HCT116 (cell line): ENCODE data around the gene HAGH. TPM values are rescaled to one million over a fixed set of nuclear protein-coding genes. Genes with fewer than 3 reads are reported as not detected.

ENCODE experiments used
- ATAC-seq: fragments of 200-7000 bp; cut with Tn5 transposase; 2 replicates; pipeline ENCODE4 v1.9.1; 2020; ENCODE audit warnings: mild to moderate bottlenecking, moderate library complexity
- BruUV-seq: library from RNA; stranded (reverse); fragments of 400-500 nt; replicated peaks from 2 replicates; lab custom pipeline; 2021; lab: Mats Ljungman, UMichigan
- CTCF ChIA-PET: fragments of 300-600 bp; sonication (Branson Sonifier 250); formaldehyde crosslinking; loops from one replicate; lab custom pipeline; 2021; ENCODE audit warnings: antibody characterized with exemption; lab: Charles Lee
- POLR2A ChIA-PET: fragments of 300-600, 350-600 bp; sonication (Branson Sonifier 250); formaldehyde crosslinking; loops from one replicate; lab custom pipeline; 2021; ENCODE audit warnings: antibody characterized with exemption; lab: Charles Lee
- RAD21 ChIA-PET, 2 experiments: fragments of 300-600 bp; sonication (Branson Sonifier 250); formaldehyde crosslinking; loops; one replicate each; lab custom pipeline; 2023; ENCODE audit warnings: low total read pairs in 2 of 2; ENCODE audit not compliant: uncharacterized antibody in 2 of 2, unreplicated experiment in 2 of 2, low non-redundant PET in 1 of 2; lab: Charles Lee
- DNase-seq: peaks from one replicate; pipeline ENCODE4 v3.0.0-alpha.2; 2010; ENCODE audit warnings: low read depth, low spot score
- H2AFZ ChIP-seq: fragments of 200-600 bp; shearing (Covaris generic), sonication (generic); 2 replicates; pipeline ENCODE4 v1.6.1; 2017; ENCODE audit warnings: low read depth, mixed run types, mixed read lengths, antibody characterized with exemption, low read length; ENCODE audit not compliant: poor library complexity, severe bottlenecking
- H3K27ac ChIP-seq: 2 replicates; pipeline ENCODE4 v1.5.1; 2012; ENCODE audit warnings: low read depth, low read length
- H3K27me3 ChIP-seq: fragments of 200-600 bp; sonication (generic); 2 replicates; pipeline ENCODE4 v1.6.1; 2016; ENCODE audit warnings: mixed run types, low read length, mixed read lengths; ENCODE audit not compliant: insufficient read depth
- H3K36me3 ChIP-seq, 2 experiments: fragments of 200-500 bp in 1 of 2; fragments of 200-600 bp in 1 of 2; sonication (Bioruptor generic) in 1 of 2; sonication (generic) in 1 of 2; 2 replicates each; pipeline versions ENCODE4 v1.5.1 to v1.6.1; 2014 to 2016; ENCODE audit warnings: low read length in 2 of 2, inconsistent platforms in 1 of 2, mixed read lengths in 1 of 2, mixed run types in 1 of 2; ENCODE audit not compliant: insufficient read depth in 2 of 2, control insufficient read depth in 1 of 2
- H3K4me1 ChIP-seq, 2 experiments: fragments of 200-600 bp in 1 of 2; sonication (generic) in 1 of 2; 2 replicates each; pipeline versions ENCODE4 v1.5.1 to v1.6.1; 2012 to 2017; ENCODE audit warnings: low read length in 2 of 2, inconsistent platforms in 1 of 2, mild to moderate bottlenecking in 1 of 2, mixed read lengths in 1 of 2, mixed run types in 1 of 2, moderate library complexity in 1 of 2; ENCODE audit not compliant: insufficient read depth in 2 of 2, control insufficient read depth in 1 of 2
- H3K4me2 ChIP-seq: fragments of 200-600 bp; sonication (generic); 2 replicates; pipeline ENCODE4 v1.6.1; 2017; ENCODE audit warnings: mixed run types, low read length, mixed read lengths
- H3K4me3 ChIP-seq, 2 experiments: fragments of 200-600 bp in 1 of 2; sonication (generic) in 1 of 2; replicated peaks in 1 of 2; 2 replicates each; pipeline ENCODE4 v1.5.1; 2011 to 2016; ENCODE audit warnings: low read length in 2 of 2, control low read depth in 1 of 2, low read depth in 1 of 2, mild to moderate bottlenecking in 1 of 2, mixed read lengths in 1 of 2, mixed run types in 1 of 2
- H3K79me2 ChIP-seq: fragments of 200-600 bp; sonication (generic); 2 replicates; pipeline ENCODE4 v1.6.1; 2017; ENCODE audit warnings: mild to moderate bottlenecking, mixed run types, low read length, moderate library complexity, mixed read lengths; ENCODE audit not compliant: insufficient read depth
- H3K9ac ChIP-seq: fragments of 200-600 bp; sonication (generic); 2 replicates; pipeline ENCODE4 v1.6.1; 2016; ENCODE audit warnings: low read length, mixed read lengths
- H3K9me2 ChIP-seq: fragments of 200-600 bp; sonication (generic), shearing (Covaris generic); 2 replicates; pipeline ENCODE4 v1.6.1; 2017; ENCODE audit warnings: mixed run types, mild to moderate bottlenecking, moderate library complexity; ENCODE audit not compliant: insufficient read depth
- H3K9me3 ChIP-seq, 2 experiments: fragments of 200-500 bp in 1 of 2; fragments of 200-600 bp in 1 of 2; sonication (Bioruptor generic) in 1 of 2; sonication (generic) in 1 of 2; 2 replicates each; pipeline ENCODE4 v1.6.1; 2014 to 2017; ENCODE audit warnings: low read length in 2 of 2, mixed read lengths in 2 of 2, inconsistent platforms in 1 of 2, low read depth in 1 of 2, mild to moderate bottlenecking in 1 of 2, mixed run types in 1 of 2, moderate library complexity in 1 of 2; ENCODE audit not compliant: control insufficient read depth in 1 of 2, insufficient read depth in 1 of 2
- H4K20me1 ChIP-seq: fragments of 200-600 bp; sonication (generic), shearing (Covaris generic); 2 replicates; pipeline ENCODE4 v1.6.1; 2017; ENCODE audit warnings: mixed run types, mild to moderate bottlenecking, moderate library complexity; ENCODE audit not compliant: insufficient read depth
- ATF3 ChIP-seq: IDR thresholded peaks from 2 replicates; pipeline ENCODE4 v1.6.1; 2012
- CBX3 ChIP-seq: IDR thresholded peaks from 2 replicates; pipeline ENCODE4 v1.6.1; 2012; ENCODE audit warnings: low read depth
- EGR1 ChIP-seq: IDR thresholded peaks from 2 replicates; pipeline ENCODE4 v1.6.1; 2012; ENCODE audit warnings: low read depth
- EZH2phosphoT487 ChIP-seq: fragments of 200-600 bp; IDR thresholded peaks from 2 replicates; pipeline ENCODE4 v1.6.1; 2018; ENCODE audit warnings: antibody characterized with exemption, borderline replicate concordance
- JUND ChIP-seq: IDR thresholded peaks from 2 replicates; pipeline ENCODE4 v1.6.1; 2012
- MAX ChIP-seq: IDR thresholded peaks from 2 replicates; pipeline ENCODE4 v1.6.1; 2012
- POLR2A ChIP-seq: IDR thresholded peaks from 2 replicates; pipeline ENCODE4 v1.7.0; 2011; ENCODE audit warnings: borderline replicate concordance; ENCODE audit not compliant: insufficient read depth, insufficient read length; ENCODE audit errors: extremely low read depth
- SRF ChIP-seq: IDR thresholded peaks from 2 replicates; pipeline ENCODE4 v1.6.1; 2012; ENCODE audit warnings: low read depth
- TCF7L2 ChIP-seq: IDR thresholded peaks from 2 replicates; pipeline ENCODE4 v1.7.0; 2011; ENCODE audit warnings: borderline replicate concordance, inconsistent platforms; ENCODE audit not compliant: insufficient read depth, insufficient read length; ENCODE audit errors: extremely low read depth
- ZBTB33 ChIP-seq: IDR thresholded peaks from 2 replicates; pipeline ENCODE4 v1.6.1; 2011; ENCODE audit warnings: mild to moderate bottlenecking, low read length, moderate library complexity; ENCODE audit not compliant: insufficient replicate concordance; ENCODE audit errors: extremely low read depth
- ZNF274 ChIP-seq: fragments of 200-500 bp; sonication (Bioruptor generic); IDR thresholded peaks from 2 replicates; pipeline ENCODE4 v1.6.1; 2014; ENCODE audit warnings: mild to moderate bottlenecking, low read depth, low read length, inconsistent platforms
- intact Hi-C: fragments of 100-400 bp; cut with micrococcal nuclease; formaldehyde crosslinking; loops from 2 replicates; pipeline ENCODE4 v1.10.0; 2022
- total RNA-seq: library from RNA; stranded (reverse); gene quantifications from one replicate; pipeline ENCODE4 v1.2.1, GENCODE V29; 2021; ENCODE audit not compliant: unreplicated experiment
- TF ChIP-seq, protein P1 (sequence below), 3 experiments: fragments of 200-600 bp in 1 of 3; sonication (generic) in 1 of 3; IDR thresholded peaks in 2 of 3; conservative IDR thresholded peaks in 1 of 3; 2 replicates each; pipeline ENCODE4 v1.5.1; 2012 to 2017; ENCODE audit warnings: low read depth in 2 of 3, low read length in 2 of 3, antibody characterized with exemption in 1 of 3, borderline replicate concordance in 1 of 3, control low read depth in 1 of 3, mild to moderate bottlenecking in 1 of 3, mixed read lengths in 1 of 3, mixed run types in 1 of 3, moderate library complexity in 1 of 3; ENCODE audit not compliant: insufficient read depth in 1 of 3

The HAGH gene
- total RNA-seq, 1 experiment from 2014 or later, result 39.1 TPM

DNA sequence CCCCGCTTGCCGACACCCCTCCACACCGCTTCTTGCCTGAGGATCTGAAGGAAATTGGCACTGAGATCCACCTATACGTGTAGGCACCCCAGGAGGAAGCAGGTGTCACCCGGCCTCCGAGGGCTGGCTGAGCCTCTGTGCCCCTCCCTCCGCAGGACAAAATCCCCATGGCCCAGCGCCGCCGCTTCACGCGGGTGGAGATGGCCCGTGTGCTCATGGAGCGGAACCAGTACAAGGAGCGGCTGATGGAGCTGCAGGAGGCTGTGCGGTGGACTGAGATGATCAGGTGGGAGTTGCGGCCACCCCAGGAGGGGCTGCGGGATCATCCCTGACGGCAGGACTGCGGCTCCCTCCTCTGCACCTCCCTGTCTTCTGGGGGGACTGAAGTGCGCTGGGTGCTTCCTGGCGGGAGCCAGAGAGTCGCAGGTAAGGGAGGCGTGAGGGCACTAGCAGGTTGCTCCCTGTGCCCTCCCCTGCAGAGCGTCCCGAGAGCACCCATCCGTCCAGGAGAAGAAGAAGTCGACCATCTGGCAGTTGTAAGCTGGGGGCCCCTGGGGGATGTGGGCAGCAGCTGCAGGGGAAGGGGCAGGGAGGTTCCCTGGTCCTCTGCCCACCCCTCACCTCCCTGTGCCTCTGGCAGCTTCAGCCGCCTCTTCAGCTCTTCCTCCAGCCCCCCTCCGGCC lies 64.3 kb downstream of the HAGH start:
- H3K27ac ChIP-seq, result no peak overlapping the region
- TF ChIP-seq ZBTB33 (no peak), TCF7L2 (no peak), EGR1 (no peak), JUND (no peak), POLR2A (no peak), SRF (no peak), MAX (no peak), CBX3 (no peak), ZNF274 (no peak), EZH2phosphoT487 (no peak), ATF3 (no peak)
- TF ChIP-seq, protein P1, sequence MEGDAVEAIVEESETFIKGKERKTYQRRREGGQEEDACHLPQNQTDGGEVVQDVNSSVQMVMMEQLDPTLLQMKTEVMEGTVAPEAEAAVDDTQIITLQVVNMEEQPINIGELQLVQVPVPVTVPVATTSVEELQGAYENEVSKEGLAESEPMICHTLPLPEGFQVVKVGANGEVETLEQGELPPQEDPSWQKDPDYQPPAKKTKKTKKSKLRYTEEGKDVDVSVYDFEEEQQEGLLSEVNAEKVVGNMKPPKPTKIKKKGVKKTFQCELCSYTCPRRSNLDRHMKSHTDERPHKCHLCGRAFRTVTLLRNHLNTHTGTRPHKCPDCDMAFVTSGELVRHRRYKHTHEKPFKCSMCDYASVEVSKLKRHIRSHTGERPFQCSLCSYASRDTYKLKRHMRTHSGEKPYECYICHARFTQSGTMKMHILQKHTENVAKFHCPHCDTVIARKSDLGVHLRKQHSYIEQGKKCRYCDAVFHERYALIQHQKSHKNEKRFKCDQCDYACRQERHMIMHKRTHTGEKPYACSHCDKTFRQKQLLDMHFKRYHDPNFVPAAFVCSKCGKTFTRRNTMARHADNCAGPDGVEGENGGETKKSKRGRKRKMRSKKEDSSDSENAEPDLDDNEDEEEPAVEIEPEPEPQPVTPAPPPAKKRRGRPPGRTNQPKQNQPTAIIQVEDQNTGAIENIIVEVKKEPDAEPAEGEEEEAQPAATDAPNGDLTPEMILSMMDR (IDR thresholded peaks at IDR 0.05 in 2 of 3, conservative IDR thresholded peaks at IDR 0.05 in 1 of 3; ENCODE audit: borderline replicate concordance in 1 of 3, insufficient read depth in 1 of 3, low read depth in 2 of 3, low read length in 2 of 3), result no peak
- TF ChIP-seq, all 23 proteins: peak for 0
- Histone ChIP-seq H3K9me2 (no peaks in the 10 kb centered on the region), H3K36me3 (peaks cover 5 to 13% of the 10 kb centered on the region in 2 experiments; a peak in 2 of 4 replicates), H3K4me1 (peaks cover 8 to 15% of the 10 kb centered on the region in 2 experiments; a peak in 3 of 4 replicates), H3K9ac (no peak overlapping the region), H3K27me3 (no peaks in the 10 kb centered on the region), H4K20me1 (no peaks in the 10 kb centered on the region), H3K9me3 (no peaks in the 10 kb centered on the region), H3K4me2 (no peak overlapping the region), H2AFZ (no peak overlapping the region), H3K4me3 (no peak overlapping the region), H3K79me2 (no peaks in the 10 kb centered on the region)
- ChIA-PET POLR2A (no interaction called here), CTCF (no interaction called here), RAD21 (no interaction called here)
- BruUV-seq, result no TSS peak
- ATAC-seq, result no peak
- intact Hi-C loops, result no loop called here
- DNase-seq, result no peak
